HCT116 (cell line): Measurements from ENCODE around the gene CAMKMT. TPM values are rescaled to one million over a fixed set of nuclear protein-coding genes. Genes with fewer than 3 reads are reported as not detected.

Source experiments
- ATAC-seq: fragments of 200-7000 bp; cut with Tn5 transposase; 2 replicates; pipeline ENCODE4 v1.9.1; 2020; ENCODE audit warnings: mild to moderate bottlenecking, moderate library complexity
- BruUV-seq: library from RNA; stranded (reverse); fragments of 400-500 nt; replicated peaks from 2 replicates; lab custom pipeline; 2021; lab: Mats Ljungman, UMichigan
- CTCF ChIA-PET: fragments of 300-600 bp; sonication (Branson Sonifier 250); formaldehyde crosslinking; loops from one replicate; lab custom pipeline; 2021; ENCODE audit warnings: antibody characterized with exemption; lab: Charles Lee
- POLR2A ChIA-PET: fragments of 300-600, 350-600 bp; sonication (Branson Sonifier 250); formaldehyde crosslinking; loops from one replicate; lab custom pipeline; 2021; ENCODE audit warnings: antibody characterized with exemption; lab: Charles Lee
- RAD21 ChIA-PET, 2 experiments: fragments of 300-600 bp; sonication (Branson Sonifier 250); formaldehyde crosslinking; loops; one replicate each; lab custom pipeline; 2023; ENCODE audit warnings: low total read pairs in 2 of 2; ENCODE audit not compliant: uncharacterized antibody in 2 of 2, unreplicated experiment in 2 of 2, low non-redundant PET in 1 of 2; lab: Charles Lee
- DNase-seq: peaks from one replicate; pipeline ENCODE4 v3.0.0-alpha.2; 2010; ENCODE audit warnings: low read depth, low spot score
- H2AFZ ChIP-seq: fragments of 200-600 bp; shearing (Covaris generic), sonication (generic); 2 replicates; pipeline ENCODE4 v1.6.1; 2017; ENCODE audit warnings: low read depth, mixed run types, mixed read lengths, antibody characterized with exemption, low read length; ENCODE audit not compliant: poor library complexity, severe bottlenecking
- H3K27ac ChIP-seq: 2 replicates; pipeline ENCODE4 v1.5.1; 2012; ENCODE audit warnings: low read depth, low read length
- H3K27me3 ChIP-seq: fragments of 200-600 bp; sonication (generic); 2 replicates; pipeline ENCODE4 v1.6.1; 2016; ENCODE audit warnings: mixed run types, low read length, mixed read lengths; ENCODE audit not compliant: insufficient read depth
- H3K36me3 ChIP-seq, 2 experiments: fragments of 200-500 bp in 1 of 2; fragments of 200-600 bp in 1 of 2; sonication (Bioruptor generic) in 1 of 2; sonication (generic) in 1 of 2; 2 replicates each; pipeline versions ENCODE4 v1.5.1 to v1.6.1; 2014 to 2016; ENCODE audit warnings: low read length in 2 of 2, inconsistent platforms in 1 of 2, mixed read lengths in 1 of 2, mixed run types in 1 of 2; ENCODE audit not compliant: insufficient read depth in 2 of 2, control insufficient read depth in 1 of 2
- H3K4me1 ChIP-seq, 2 experiments: fragments of 200-600 bp in 1 of 2; sonication (generic) in 1 of 2; 2 replicates each; pipeline versions ENCODE4 v1.5.1 to v1.6.1; 2012 to 2017; ENCODE audit warnings: low read length in 2 of 2, inconsistent platforms in 1 of 2, mild to moderate bottlenecking in 1 of 2, mixed read lengths in 1 of 2, mixed run types in 1 of 2, moderate library complexity in 1 of 2; ENCODE audit not compliant: insufficient read depth in 2 of 2, control insufficient read depth in 1 of 2
- H3K4me2 ChIP-seq: fragments of 200-600 bp; sonication (generic); 2 replicates; pipeline ENCODE4 v1.6.1; 2017; ENCODE audit warnings: mixed run types, low read length, mixed read lengths
- H3K4me3 ChIP-seq, 2 experiments: fragments of 200-600 bp in 1 of 2; sonication (generic) in 1 of 2; replicated peaks in 1 of 2; 2 replicates each; pipeline ENCODE4 v1.5.1; 2011 to 2016; ENCODE audit warnings: low read length in 2 of 2, control low read depth in 1 of 2, low read depth in 1 of 2, mild to moderate bottlenecking in 1 of 2, mixed read lengths in 1 of 2, mixed run types in 1 of 2
- H3K79me2 ChIP-seq: fragments of 200-600 bp; sonication (generic); 2 replicates; pipeline ENCODE4 v1.6.1; 2017; ENCODE audit warnings: mild to moderate bottlenecking, mixed run types, low read length, moderate library complexity, mixed read lengths; ENCODE audit not compliant: insufficient read depth
- H3K9ac ChIP-seq: fragments of 200-600 bp; sonication (generic); 2 replicates; pipeline ENCODE4 v1.6.1; 2016; ENCODE audit warnings: low read length, mixed read lengths
- H3K9me2 ChIP-seq: fragments of 200-600 bp; sonication (generic), shearing (Covaris generic); 2 replicates; pipeline ENCODE4 v1.6.1; 2017; ENCODE audit warnings: mixed run types, mild to moderate bottlenecking, moderate library complexity; ENCODE audit not compliant: insufficient read depth
- H3K9me3 ChIP-seq, 2 experiments: fragments of 200-500 bp in 1 of 2; fragments of 200-600 bp in 1 of 2; sonication (Bioruptor generic) in 1 of 2; sonication (generic) in 1 of 2; 2 replicates each; pipeline ENCODE4 v1.6.1; 2014 to 2017; ENCODE audit warnings: low read length in 2 of 2, mixed read lengths in 2 of 2, inconsistent platforms in 1 of 2, low read depth in 1 of 2, mild to moderate bottlenecking in 1 of 2, mixed run types in 1 of 2, moderate library complexity in 1 of 2; ENCODE audit not compliant: control insufficient read depth in 1 of 2, insufficient read depth in 1 of 2
- H4K20me1 ChIP-seq: fragments of 200-600 bp; sonication (generic), shearing (Covaris generic); 2 replicates; pipeline ENCODE4 v1.6.1; 2017; ENCODE audit warnings: mixed run types, mild to moderate bottlenecking, moderate library complexity; ENCODE audit not compliant: insufficient read depth
- ATF3 ChIP-seq: IDR thresholded peaks from 2 replicates; pipeline ENCODE4 v1.6.1; 2012
- CBX3 ChIP-seq: IDR thresholded peaks from 2 replicates; pipeline ENCODE4 v1.6.1; 2012; ENCODE audit warnings: low read depth
- EGR1 ChIP-seq: IDR thresholded peaks from 2 replicates; pipeline ENCODE4 v1.6.1; 2012; ENCODE audit warnings: low read depth
- ELF1 ChIP-seq: IDR thresholded peaks from 2 replicates; pipeline ENCODE4 v1.6.1; 2012; ENCODE audit warnings: low read depth, borderline replicate concordance
- EZH2 ChIP-seq: fragments of 200-600 bp; sonication (generic); IDR thresholded peaks from 2 replicates; pipeline ENCODE4 v1.6.1; 2017; ENCODE audit warnings: antibody characterized with exemption, mixed run types
- MAX ChIP-seq: IDR thresholded peaks from 2 replicates; pipeline ENCODE4 v1.6.1; 2012
- POLR2AphosphoS5 ChIP-seq: IDR thresholded peaks from 2 replicates; pipeline ENCODE4 v1.6.1; 2011; ENCODE audit warnings: mild to moderate bottlenecking, low read depth, low read length, moderate library complexity
- REST ChIP-seq: IDR thresholded peaks from 2 replicates; pipeline ENCODE4 v1.6.1; 2012; ENCODE audit warnings: low read depth
- SRF ChIP-seq: IDR thresholded peaks from 2 replicates; pipeline ENCODE4 v1.6.1; 2012; ENCODE audit warnings: low read depth
- intact Hi-C: fragments of 100-400 bp; cut with micrococcal nuclease; formaldehyde crosslinking; loops from 2 replicates; pipeline ENCODE4 v1.10.0; 2022
- total RNA-seq: library from RNA; stranded (reverse); gene quantifications from one replicate; pipeline ENCODE4 v1.2.1, GENCODE V29; 2021; ENCODE audit not compliant: unreplicated experiment

Gene CAMKMT
- total RNA-seq, 1 experiment from 2014 or later, result 10.6 TPM

- POLR2A ChIA-PET, result no interaction called here
- BruUV-seq, result no TSS peak
These were observed 89.1 kb downstream of the CAMKMT start for GRCh38 chr2:44450806-44451205.

More at GRCh38 chr2:44450806-44451205, 89.1 kb downstream of the CAMKMT start:
- no peaks in the 10 kb centered on the region for H3K79me2 ChIP-seq
- no peak overlapping the region for H2AFZ ChIP-seq
- CTCF ChIA-PET, result no interaction called here
- H3K4me1 ChIP-seq, result no peaks in the 10 kb centered on the region
- TF ChIP-seq ATF3 (no peak), ELF1 (no peak), EZH2 (no peak), SRF (no peak), CBX3 (no peak), MAX (no peak), REST (no peak), POLR2AphosphoS5 (no peak), EGR1 (no peak)
- H3K9me3 ChIP-seq, result no peaks in the 10 kb centered on the region
- intact Hi-C loops, result no loop called here
- no peak overlapping the region for H3K4me3 ChIP-seq
- H3K9ac ChIP-seq, result no peak overlapping the region
- ATAC-seq (no peak), DNase-seq (no peak)
- H3K27ac ChIP-seq, result no peak overlapping the region
- H4K20me1 ChIP-seq, result no peaks in the 10 kb centered on the region
- no peaks in the 10 kb centered on the region for H3K36me3 ChIP-seq
- RAD21 ChIA-PET, result no interaction called here
- H3K9me2 ChIP-seq, result no peaks in the 10 kb centered on the region
- no peaks in the 10 kb centered on the region for H3K27me3 ChIP-seq
- no peak overlapping the region for H3K4me2 ChIP-seq
